H1 (cell line): ENCODE data around the gene CTTNBP2. TPM values are rescaled to one million over a fixed set of nuclear protein-coding genes. Genes with fewer than 3 reads are reported as not detected.

ENCODE experiments used
- CTCF ChIA-PET: fragments of 300-600 bp; sonication (Branson Sonifier 250); formaldehyde crosslinking; loops from one replicate; lab custom pipeline; 2021; ENCODE audit not compliant: partially characterized antibody; lab: Charles Lee
- POLR2A ChIA-PET: fragments of 300-600 bp; sonication (Branson Sonifier 250); formaldehyde crosslinking; loops from one replicate; lab custom pipeline; 2021; ENCODE audit warnings: inconsistent platforms; ENCODE audit not compliant: partially characterized antibody; lab: Charles Lee
- DNase-seq, 2 experiments: peaks; one replicate each; pipeline versions ENCODE4 v3.0.0 to v3.0.0-alpha.2; 2010 to 2022; ENCODE audit warnings: low spot score in 2 of 2, low read depth in 1 of 2, mixed read lengths in 1 of 2
- FAIRE-seq: peaks from 2 replicates; lab custom pipeline; 2011; peaks lifted over from hg19 to GRCh38; lab: Jason Lieb, UNC
- H2AFZ ChIP-seq: 2 replicates; pipeline ENCODE4 v1.8.1; 2012; ENCODE audit warnings: low read length, inconsistent platforms
- H2AK5ac ChIP-seq: 2 replicates; pipeline ENCODE4 v1.6.1; 2013; ENCODE audit warnings: low read depth, low read length
- H2BK120ac ChIP-seq: replicated peaks from 2 replicates; pipeline ENCODE3; 2013; ENCODE audit warnings: low read depth, low read length, inconsistent platforms
- H2BK12ac ChIP-seq: 2 replicates; pipeline ENCODE4 v1.6.1; 2013; ENCODE audit warnings: low read depth, low read length
- H2BK15ac ChIP-seq: 2 replicates; pipeline ENCODE4 v1.6.1; 2013; ENCODE audit warnings: low read length
- H2BK20ac ChIP-seq: 2 replicates; pipeline ENCODE4 v1.6.1; 2013; ENCODE audit warnings: low read length
- H2BK5ac ChIP-seq: 2 replicates; pipeline ENCODE4 v1.6.1; 2013; ENCODE audit warnings: low read depth, low read length
- H3K14ac ChIP-seq: 2 replicates; pipeline ENCODE4 v1.6.1; 2013; ENCODE audit warnings: inconsistent platforms; ENCODE audit not compliant: insufficient read length
- H3K18ac ChIP-seq: 2 replicates; pipeline ENCODE4 v1.6.1; 2013; ENCODE audit warnings: low read length; ENCODE audit errors: extremely low read depth
- H3K23ac ChIP-seq: 2 replicates; pipeline ENCODE4 v1.6.1; 2013; ENCODE audit warnings: inconsistent platforms; ENCODE audit not compliant: insufficient read length
- H3K23me2 ChIP-seq: 2 replicates; pipeline ENCODE4 v1.6.1; 2013; ENCODE audit warnings: low read depth, low read length
- H3K27ac ChIP-seq: 2 replicates; pipeline ENCODE4 v1.6.1; 2011; ENCODE audit warnings: low read depth, low read length, inconsistent platforms
- H3K27me3 ChIP-seq, 4 experiments: replicated peaks in 1 of 4; 1 replicate in 1 of 4; 2 replicates in 3 of 4; pipeline versions ENCODE4 v1.6.1 to v1.8.1; 2011 to 2013; ENCODE audit warnings: low read length in 3 of 4, mild to moderate bottlenecking in 3 of 4, inconsistent platforms in 2 of 4, mixed read lengths in 2 of 4, moderate library complexity in 1 of 4; ENCODE audit not compliant: control insufficient read depth in 3 of 4, insufficient read depth in 3 of 4; ENCODE audit errors: extremely low read depth in 1 of 4
- H3K36me3 ChIP-seq, 4 experiments: 2 replicates each; pipeline versions ENCODE4 v1.6.1 to v1.8.1; 2011 to 2013; ENCODE audit warnings: mild to moderate bottlenecking in 4 of 4, low read length in 3 of 4, moderate library complexity in 2 of 4, control low read depth in 1 of 4, inconsistent platforms in 1 of 4; ENCODE audit not compliant: insufficient read depth in 4 of 4, control insufficient read depth in 2 of 4
- H3K4ac ChIP-seq: replicated peaks from 2 replicates; pipeline ENCODE3; 2013; ENCODE audit warnings: low read length, low read depth, mixed read lengths, inconsistent platforms; ENCODE audit not compliant: insufficient read length
- H3K4me1 ChIP-seq, 4 experiments: replicated peaks in 1 of 4; 1 replicate in 1 of 4; 2 replicates in 3 of 4; pipeline versions ENCODE4 v1.6.1 to v1.8.1; 2011 to 2013; ENCODE audit warnings: low read length in 3 of 4, inconsistent platforms in 2 of 4, mixed read lengths in 1 of 4; ENCODE audit not compliant: insufficient read depth in 4 of 4, control insufficient read depth in 3 of 4
- H3K4me2 ChIP-seq, 2 experiments: 2 replicates each; pipeline versions ENCODE4 v1.6.1 to v1.8.1; 2011 to 2013; ENCODE audit warnings: low read depth in 2 of 2, low read length in 2 of 2, control low read depth in 1 of 2, inconsistent platforms in 1 of 2, mild to moderate bottlenecking in 1 of 2; ENCODE audit not compliant: insufficient read depth in 1 of 2
- H3K4me3 ChIP-seq, 4 experiments: fragments of 200-600, 300-600 bp in 1 of 4; sonication (generic), shearing (Covaris generic), sonication (Bioruptor Twin) in 1 of 4; 2 replicates each; pipeline versions ENCODE4 v1.5.1 to v1.8.1; 2011 to 2016; ENCODE audit warnings: low read length in 4 of 4, low read depth in 3 of 4, control low read depth in 2 of 4, inconsistent platforms in 2 of 4, mild to moderate bottlenecking in 2 of 4, mixed read lengths in 1 of 4, moderate library complexity in 1 of 4; ENCODE audit not compliant: insufficient read depth in 2 of 4; ENCODE audit errors: extremely low read depth in 1 of 4
- H3K56ac ChIP-seq: replicated peaks from 2 replicates; pipeline ENCODE3; 2013; ENCODE audit warnings: low read depth, mild to moderate bottlenecking, mixed read lengths, low read length, inconsistent platforms; ENCODE audit not compliant: insufficient read length
- H3K79me1 ChIP-seq: 2 replicates; pipeline ENCODE4 v1.6.1; 2013; ENCODE audit warnings: low read depth, low read length, control low read depth
- H3K79me2 ChIP-seq, 2 experiments: 2 replicates each; pipeline versions ENCODE4 v1.6.1 to v1.8.1; 2012 to 2013; ENCODE audit warnings: low read length in 2 of 2, mild to moderate bottlenecking in 2 of 2, inconsistent platforms in 1 of 2; ENCODE audit not compliant: insufficient read depth in 2 of 2, control insufficient read depth in 1 of 2
- H3K9ac ChIP-seq, 4 experiments: replicated peaks in 1 of 4; 1 replicate in 1 of 4; 2 replicates in 3 of 4; pipeline versions ENCODE4 v1.6.1 to v1.8.1; 2011 to 2013; ENCODE audit warnings: low read depth in 3 of 4, low read length in 3 of 4, control low read depth in 2 of 4, mild to moderate bottlenecking in 2 of 4, moderate library complexity in 2 of 4, inconsistent platforms in 1 of 4; ENCODE audit errors: extremely low read depth in 1 of 4
- H3K9me3 ChIP-seq, 2 experiments: 2 replicates each; pipeline versions ENCODE4 v1.6.1 to v1.8.1; 2012 to 2013; ENCODE audit warnings: mild to moderate bottlenecking in 2 of 2, moderate library complexity in 2 of 2, control low read depth in 1 of 2, inconsistent platforms in 1 of 2, low read depth in 1 of 2, low read length in 1 of 2, mixed read lengths in 1 of 2; ENCODE audit not compliant: insufficient read depth in 2 of 2
- H4K20me1 ChIP-seq, 2 experiments: replicated peaks in 1 of 2; 2 replicates each; pipeline versions ENCODE3 to v1.8.1; 2011 to 2013; ENCODE audit warnings: inconsistent platforms in 2 of 2, low read length in 2 of 2, mild to moderate bottlenecking in 1 of 2; ENCODE audit not compliant: insufficient read depth in 2 of 2, control insufficient read depth in 1 of 2
- H4K5ac ChIP-seq: 2 replicates; pipeline ENCODE4 v1.6.1; 2013; ENCODE audit warnings: low read length, low read depth, mixed read lengths, inconsistent platforms; ENCODE audit not compliant: insufficient read length
- H4K8ac ChIP-seq: 2 replicates; pipeline ENCODE4 v1.8.0; 2013; ENCODE audit warnings: mild to moderate bottlenecking, moderate library complexity, low read length, inconsistent platforms; ENCODE audit not compliant: insufficient read depth; ENCODE audit errors: extremely low read depth
- H4K91ac ChIP-seq: replicated peaks from 2 replicates; pipeline ENCODE3; 2013; ENCODE audit warnings: low read length, mixed read lengths, inconsistent platforms; ENCODE audit not compliant: insufficient read length
- BACH1 ChIP-seq: IDR thresholded peaks from 2 replicates; pipeline ENCODE4 v1.6.1; 2012; ENCODE audit warnings: low read length, improper control_type of control experiment
- CEBPB ChIP-seq: IDR thresholded peaks from 2 replicates; pipeline ENCODE4 v1.6.1; 2012; ENCODE audit warnings: low read depth, low read length
- CREB1 ChIP-seq: IDR thresholded peaks from 2 replicates; pipeline ENCODE4 v1.6.1; 2012; ENCODE audit warnings: inconsistent platforms
- GTF2F1 ChIP-seq: IDR thresholded peaks from 2 replicates; pipeline ENCODE4 v1.6.1; 2012; ENCODE audit warnings: low read depth, low read length, improper control_type of control experiment, borderline replicate concordance
- POLR2A ChIP-seq, 2 experiments: IDR thresholded peaks; 1 replicate in 1 of 2; 2 replicates in 1 of 2; pipeline ENCODE4 v1.6.1; 2011; ENCODE audit warnings: low read depth in 2 of 2, low read length in 2 of 2, mild to moderate bottlenecking in 2 of 2; ENCODE audit errors: control extremely low read depth in 1 of 2
- POLR2AphosphoS5 ChIP-seq: IDR thresholded peaks from 2 replicates; pipeline ENCODE4 v1.6.1; 2011; ENCODE audit warnings: low read depth, low read length
- SIRT6 ChIP-seq: IDR thresholded peaks from one replicate; pipeline ENCODE4 v1.7.1; 2012; ENCODE audit warnings: low read length, inconsistent platforms
- SP2 ChIP-seq: IDR thresholded peaks from 2 replicates; pipeline ENCODE4 v1.6.1; 2012; ENCODE audit warnings: mild to moderate bottlenecking, low read length, inconsistent platforms
- SP4 ChIP-seq: IDR thresholded peaks from 2 replicates; pipeline ENCODE4 v1.6.1; 2012; ENCODE audit warnings: low read length, inconsistent platforms
- ZNF274 ChIP-seq: IDR thresholded peaks from 2 replicates; pipeline ENCODE4 v1.7.0; 2012; ENCODE audit warnings: low read length, borderline replicate concordance; ENCODE audit errors: extremely low read depth
- WGBS, 2 experiments: shearing (Covaris generic) in 1 of 2; methylation state at CpG; one replicate each; pipeline versions ENCODE4 v1.1.6 to v1.1.7; 2013 to 2015; ENCODE audit warnings: low lambda C conversion rate in 2 of 2, mixed read lengths in 2 of 2, inconsistent platforms in 1 of 2, low coverage in 1 of 2, missing lambda C conversion rate in 1 of 2; ENCODE audit not compliant: insufficient replicate concordance in 2 of 2, insufficient coverage in 1 of 2, insufficient read length in 1 of 2; ENCODE audit errors: extremely low coverage in 1 of 2, missing lambda C conversion rate in 1 of 2; 5-methylcytosine and 5-hydroxymethylcytosine counted together
- polyA plus RNA-seq, 7 experiments: library from polyadenylated mRNA; depleted of rRNA in 3 of 7; stranded (reverse) in 5 of 7; unstranded in 2 of 7; fragments of >200 nt in 5 of 7; fragments of 200-250 nt in 2 of 7; gene quantifications; 1 replicate in 5 of 7; 2 replicates in 1 of 7; 4 replicates in 1 of 7; pipeline versions ENCODE4 v1.2.1 to v1.2.3, GENCODE V29; 2011 to 2013; ENCODE audit warnings: missing spikeins in 2 of 7, mixed read lengths in 2 of 7
- total RNA-seq: library from RNA; stranded (reverse); fragmentation: NEBNext Ultra II Directional; extraction: Animal tissue kit (Norgen Biotek cat#: 25700); gene quantifications from 2 replicates; pipeline ENCODE4 v1.2.1, GENCODE V29; 2021
- TF ChIP-seq, protein P1 (sequence below), 3 experiments: IDR thresholded peaks; 1 replicate in 2 of 3; 2 replicates in 1 of 3; pipeline versions ENCODE4 v1.5.1 to v1.6.1; 2011; ENCODE audit warnings: low read length in 3 of 3, mild to moderate bottlenecking in 3 of 3, inconsistent platforms in 2 of 3, low read depth in 1 of 3, moderate library complexity in 1 of 3; ENCODE audit not compliant: insufficient read depth in 1 of 3; ENCODE audit errors: control extremely low read depth in 1 of 3

CTTNBP2 gene
- total and polyA plus RNA-seq, 2 of the 8 experiments (the other 6 are each of a cell fraction or from before 2014, with no cell fraction given), result 15.3 to 35.1 TPM

DNA sequence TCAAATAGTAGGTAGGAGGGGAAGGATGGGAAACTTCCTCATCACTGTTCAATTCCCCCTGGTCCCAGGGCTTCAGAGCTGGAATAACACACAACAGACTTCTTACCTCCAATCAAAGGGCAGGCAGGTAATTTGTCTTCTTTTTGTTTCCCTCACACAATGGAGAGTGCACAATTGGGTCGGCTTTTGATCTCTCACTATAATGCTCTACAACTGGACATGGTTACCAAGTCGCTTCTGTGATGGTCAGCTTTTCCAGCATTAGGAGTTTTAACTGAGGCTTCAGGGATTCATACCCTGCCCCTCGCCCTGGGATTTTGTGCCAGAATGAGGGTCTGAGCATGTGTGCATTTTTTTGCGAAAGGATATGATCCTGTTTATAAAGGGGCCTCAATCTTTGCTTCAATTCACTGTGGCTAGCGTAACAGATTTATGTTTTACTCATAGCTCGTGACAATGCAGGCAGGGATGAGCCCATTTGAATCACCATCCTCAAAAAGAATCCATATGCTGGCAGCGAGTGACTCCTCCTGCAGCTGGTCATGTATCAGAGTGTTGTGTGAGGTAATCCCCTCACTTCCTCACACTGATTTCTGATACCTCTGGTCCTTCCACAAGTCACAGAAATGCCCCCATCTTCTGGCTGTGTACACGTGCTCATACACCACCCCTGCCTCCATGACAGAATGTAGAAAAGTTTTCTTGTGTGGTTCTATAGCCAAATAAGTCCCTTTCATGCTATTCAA lies 189.6 kb downstream of the CTTNBP2 start:
- Histone ChIP-seq H3K56ac (no peak overlapping the region), H2BK20ac (no peak overlapping the region), H4K8ac (no peak overlapping the region), H2BK15ac (no peak overlapping the region), H3K23ac (no peak overlapping the region), H3K79me1 (no peaks in the 10 kb centered on the region), H4K5ac (no peak overlapping the region), H3K14ac (no peak overlapping the region), H2AFZ (peak overlapping the region; percentile 91; the same call in 1 of the 2 replicates), H3K27ac (no peak overlapping the region), H2AK5ac (no peak overlapping the region), H3K9me3 (no peaks in the 10 kb centered on the region), H2BK12ac (no peak overlapping the region), H2BK5ac (peak overlapping the region; percentile 15; the same call in 1 of the 2 replicates), H3K4ac (no peak overlapping the region), H3K4me2 (no peak overlapping the region), H3K36me3 (no peaks in the 10 kb centered on the region), H2BK120ac (no peak overlapping the region), H3K79me2 (no peaks in the 10 kb centered on the region), H3K23me2 (no peaks in the 10 kb centered on the region; the same call in 1 of the 2 replicates), H4K20me1 (no peaks in the 10 kb centered on the region), H3K27me3 (peaks cover 0 to 1% (median 0%) of the 10 kb centered on the region in 4 experiments; a peak in 1 of 7 replicates), H3K4me1 (peaks cover 2 to 7% (median 4%) of the 10 kb centered on the region in 4 experiments; a peak in 3 of 7 replicates), H3K9ac (no peak overlapping the region), H3K4me3 (no peak overlapping the region), H4K91ac (no peak overlapping the region), H3K18ac (0 out of 2 replicates have a peak overlapping the region, but pooled peaks have one; percentile 0)
- 91% methylated on average over 8 of the region's 8 CpGs; no CpG with 5 or more reads in 1 of the 2 experiments for WGBS, 2 experiments
- POLR2A ChIA-PET, result no interaction called here
- CTCF ChIA-PET, result interaction anchor here (0.8 kb wide), 1 partner anchor 9 kb away, joined by 3 read pairs; no protein-coding TSS in a partner anchor
- no peak for FAIRE-seq
- DNase-seq, result no peak
- TF ChIP-seq CREB1 (no peak), SIRT6 (no peak), SP2 (no peak), CEBPB (no peak), POLR2AphosphoS5 (no peak), BACH1 (no peak), POLR2A (IDR thresholded peaks at IDR 0.05; ENCODE audit: control extremely low read depth in 1 of 2, low read depth in 2 of 2, low read length in 2 of 2) (no peak), GTF2F1 (no peak), SP4 (no peak), ZNF274 (no peak)
- TF ChIP-seq, protein P1, sequence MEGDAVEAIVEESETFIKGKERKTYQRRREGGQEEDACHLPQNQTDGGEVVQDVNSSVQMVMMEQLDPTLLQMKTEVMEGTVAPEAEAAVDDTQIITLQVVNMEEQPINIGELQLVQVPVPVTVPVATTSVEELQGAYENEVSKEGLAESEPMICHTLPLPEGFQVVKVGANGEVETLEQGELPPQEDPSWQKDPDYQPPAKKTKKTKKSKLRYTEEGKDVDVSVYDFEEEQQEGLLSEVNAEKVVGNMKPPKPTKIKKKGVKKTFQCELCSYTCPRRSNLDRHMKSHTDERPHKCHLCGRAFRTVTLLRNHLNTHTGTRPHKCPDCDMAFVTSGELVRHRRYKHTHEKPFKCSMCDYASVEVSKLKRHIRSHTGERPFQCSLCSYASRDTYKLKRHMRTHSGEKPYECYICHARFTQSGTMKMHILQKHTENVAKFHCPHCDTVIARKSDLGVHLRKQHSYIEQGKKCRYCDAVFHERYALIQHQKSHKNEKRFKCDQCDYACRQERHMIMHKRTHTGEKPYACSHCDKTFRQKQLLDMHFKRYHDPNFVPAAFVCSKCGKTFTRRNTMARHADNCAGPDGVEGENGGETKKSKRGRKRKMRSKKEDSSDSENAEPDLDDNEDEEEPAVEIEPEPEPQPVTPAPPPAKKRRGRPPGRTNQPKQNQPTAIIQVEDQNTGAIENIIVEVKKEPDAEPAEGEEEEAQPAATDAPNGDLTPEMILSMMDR (IDR thresholded peaks at IDR 0.05; ENCODE audit: control extremely low read depth in 1 of 3, insufficient read depth in 1 of 3, low read depth in 1 of 3, low read length in 3 of 3), result no peak
